Islet precursor cell (in vitro differentiated cells): Measurements from ENCODE around the gene DYSF.

ENCODE experiments used
- DNase-seq: peaks from one replicate; pipeline ENCODE4 v3.0.0-alpha.2; 2018

DYSF gene

GRCh38 chr2:71662665-71663394, 209.5 kb downstream of the DYSF start:
- DNase-seq, result no peak

DNA sequence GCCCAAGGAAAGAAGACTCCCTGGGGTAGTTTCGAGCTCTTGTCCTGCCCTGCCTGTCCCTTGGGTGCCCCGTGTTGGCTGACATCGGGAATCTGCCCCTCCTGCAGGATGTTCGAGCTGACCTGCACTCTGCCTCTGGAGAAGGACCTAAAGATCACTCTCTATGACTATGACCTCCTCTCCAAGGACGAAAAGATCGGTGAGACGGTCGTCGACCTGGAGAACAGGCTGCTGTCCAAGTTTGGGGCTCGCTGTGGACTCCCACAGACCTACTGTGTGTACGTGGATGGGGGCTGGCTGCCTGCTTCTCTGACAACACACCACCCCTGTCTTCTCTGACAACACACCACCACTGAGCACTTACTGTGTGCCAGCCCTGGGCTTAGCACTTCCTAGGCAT, 210.8 kb downstream of the DYSF start:
- DNase-seq, result peak; percentile 43

DNA sequence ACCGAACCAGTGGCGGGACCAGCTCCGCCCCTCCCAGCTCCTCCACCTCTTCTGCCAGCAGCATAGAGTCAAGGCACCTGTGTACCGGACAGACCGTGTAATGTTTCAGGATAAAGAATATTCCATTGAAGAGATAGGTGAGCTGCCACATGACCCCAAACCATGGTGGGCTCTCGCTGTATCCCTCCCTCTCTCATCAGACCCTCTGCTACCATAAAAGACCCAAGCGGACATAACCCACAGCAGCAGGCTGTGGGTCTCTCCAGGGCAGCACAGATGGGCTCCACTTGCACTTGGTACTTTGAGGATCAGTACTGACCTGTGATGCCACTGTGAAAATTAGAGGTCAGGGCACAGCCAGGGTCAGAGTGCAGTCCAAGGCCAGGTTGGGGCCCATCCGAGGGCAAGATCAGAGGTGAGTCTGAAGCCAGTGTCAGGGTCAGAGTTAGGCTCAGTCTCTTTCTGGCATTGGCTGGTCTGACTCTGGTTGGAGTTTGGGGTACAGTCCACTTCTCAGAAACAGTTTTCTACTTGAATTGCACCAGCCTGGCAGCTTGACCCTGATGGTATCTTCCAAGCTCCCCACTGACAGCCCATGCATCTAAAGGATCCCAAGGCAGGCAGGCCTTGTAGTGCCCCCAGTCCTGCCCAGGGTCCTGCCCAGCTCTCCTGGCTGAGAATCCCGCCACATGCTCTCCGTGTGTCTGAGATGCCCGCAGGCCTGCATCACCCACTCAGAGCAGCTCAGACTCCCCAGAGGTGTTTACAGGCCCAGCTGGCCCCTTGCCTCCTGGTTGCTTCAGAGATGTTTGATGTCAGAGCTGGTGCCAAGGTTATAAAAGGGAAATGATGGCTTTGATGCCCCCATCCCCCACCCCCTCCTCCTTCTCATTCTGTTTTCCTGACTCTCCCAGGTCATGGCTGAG, 212.1 kb downstream of the DYSF start:
- peak; percentile 34 for DNase-seq

- peak; percentile 16 for DNase-seq
These were observed 212.7 kb downstream of the DYSF start for GRCh38 chr2:71666094-71666474.

- DNase-seq, result peak; percentile 44
These were observed 214.2 kb downstream of the DYSF start for GRCh38 chr2:71667256-71668182.

DNA sequence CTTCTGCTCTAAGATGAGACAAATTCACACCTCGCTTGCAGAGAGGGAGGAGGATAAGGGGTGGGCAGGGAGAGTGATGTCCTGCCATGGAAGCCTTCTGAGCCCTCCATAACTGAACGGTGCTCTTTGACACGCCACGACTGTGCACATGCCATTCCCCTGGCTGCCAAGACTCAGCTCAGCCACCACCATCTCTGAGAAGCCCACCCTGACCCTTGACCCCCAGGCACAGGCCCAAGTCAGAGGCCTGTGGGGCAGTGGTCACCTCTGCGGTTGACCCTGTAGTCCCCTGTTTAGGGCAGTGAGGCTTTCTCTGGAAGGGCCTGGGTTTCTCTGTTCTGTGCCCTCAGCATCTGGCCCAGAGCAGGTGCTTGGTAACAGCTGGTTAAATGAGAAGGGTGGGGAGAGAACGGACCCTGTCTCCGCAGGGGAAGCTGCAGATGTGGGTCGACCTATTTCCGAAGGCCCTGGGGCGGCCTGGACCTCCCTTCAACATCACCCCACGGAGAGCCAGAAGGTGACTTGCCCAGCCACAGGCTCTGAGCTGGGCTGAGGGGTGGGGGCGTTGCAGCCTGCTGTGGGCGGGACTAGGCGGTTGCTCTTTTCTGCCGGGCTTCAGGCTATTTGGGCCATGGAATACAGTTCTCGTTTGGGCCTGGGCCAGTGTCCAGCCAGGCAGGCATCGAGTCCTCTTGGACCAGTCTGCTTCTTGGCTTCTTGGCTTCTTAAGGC, 215.1 kb downstream of the DYSF start:
- DNase-seq, result peak; percentile 48

GRCh38 chr2:71669058-71669456, 215.7 kb downstream of the DYSF start:
- DNase-seq, result no peak

DNA sequence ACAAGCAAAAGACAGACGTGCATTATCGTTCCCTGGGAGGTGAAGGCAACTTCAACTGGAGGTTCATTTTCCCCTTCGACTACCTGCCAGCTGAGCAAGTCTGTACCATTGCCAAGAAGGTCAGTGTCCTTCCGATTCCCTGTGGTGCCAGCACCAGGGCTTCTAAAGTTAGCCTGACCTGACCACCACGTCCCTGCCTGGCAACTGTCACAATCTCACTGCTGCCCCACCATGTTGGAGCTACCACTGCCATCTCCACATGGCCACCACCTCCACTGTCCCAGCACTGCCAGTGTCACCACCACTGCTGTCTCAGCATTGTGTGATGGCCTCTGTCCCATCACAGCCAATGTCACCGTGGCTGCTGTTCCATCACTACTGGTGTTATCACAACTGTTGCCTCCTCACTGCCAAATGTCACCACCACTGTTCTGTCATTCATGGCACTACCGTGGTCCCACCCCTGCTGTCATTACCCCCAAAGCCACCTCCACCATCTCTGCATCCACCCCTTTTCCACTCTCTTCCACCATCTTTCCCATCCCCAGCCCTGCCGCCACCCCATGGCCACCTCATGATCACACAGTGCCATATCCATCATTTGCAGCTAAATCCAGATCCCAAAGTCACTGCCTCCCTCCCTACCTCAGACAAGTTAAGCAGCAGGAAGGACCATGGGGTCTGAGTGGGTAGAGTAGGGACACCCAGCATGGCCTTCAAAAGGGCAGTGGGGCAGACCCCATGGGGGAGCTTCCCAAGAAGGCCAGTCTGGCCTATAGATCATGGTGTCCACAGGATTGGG, 216.5 kb downstream of the DYSF start:
- peak; percentile 24 for DNase-seq

GRCh38 chr2:71670430-71670795, 217.1 kb downstream of the DYSF start:
- DNase-seq, result peak; percentile 36

DNA sequence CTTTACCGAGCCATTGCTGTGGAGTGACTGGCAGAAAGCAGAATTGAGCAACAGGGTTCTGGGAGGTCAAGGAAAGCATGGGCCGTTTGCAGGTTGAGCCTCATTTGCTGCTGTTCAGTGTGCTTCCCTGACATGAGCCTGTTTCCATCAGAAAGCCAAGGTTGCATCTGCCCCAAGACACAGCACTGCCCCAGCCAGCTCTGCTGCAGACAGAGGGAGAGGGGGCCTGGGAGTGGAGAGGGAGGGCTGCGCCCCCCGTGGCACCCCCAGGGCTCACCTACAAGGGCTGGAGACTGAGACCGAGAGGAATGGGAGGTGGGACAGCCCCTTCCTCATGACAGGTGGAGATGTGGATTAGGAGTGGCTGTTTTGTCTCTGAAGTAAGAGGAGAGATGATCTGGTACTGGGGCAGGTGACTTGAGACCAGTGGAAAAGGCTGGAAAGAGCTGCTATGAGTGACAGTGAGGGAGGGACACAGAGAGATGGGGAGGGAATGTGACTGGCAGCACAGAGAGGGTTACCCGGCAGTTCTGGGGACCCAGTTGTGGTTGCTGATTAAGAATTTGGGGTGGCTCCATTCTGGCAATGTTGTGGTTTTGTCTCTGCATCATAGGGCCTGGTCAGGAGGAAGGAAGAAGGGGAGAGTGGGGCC, 218.0 kb downstream of the DYSF start:
- DNase-seq, result peak; percentile 35

GRCh38 chr2:71671895-71672825, 218.8 kb downstream of the DYSF start:
- DNase-seq, result peak; percentile 77

DNA sequence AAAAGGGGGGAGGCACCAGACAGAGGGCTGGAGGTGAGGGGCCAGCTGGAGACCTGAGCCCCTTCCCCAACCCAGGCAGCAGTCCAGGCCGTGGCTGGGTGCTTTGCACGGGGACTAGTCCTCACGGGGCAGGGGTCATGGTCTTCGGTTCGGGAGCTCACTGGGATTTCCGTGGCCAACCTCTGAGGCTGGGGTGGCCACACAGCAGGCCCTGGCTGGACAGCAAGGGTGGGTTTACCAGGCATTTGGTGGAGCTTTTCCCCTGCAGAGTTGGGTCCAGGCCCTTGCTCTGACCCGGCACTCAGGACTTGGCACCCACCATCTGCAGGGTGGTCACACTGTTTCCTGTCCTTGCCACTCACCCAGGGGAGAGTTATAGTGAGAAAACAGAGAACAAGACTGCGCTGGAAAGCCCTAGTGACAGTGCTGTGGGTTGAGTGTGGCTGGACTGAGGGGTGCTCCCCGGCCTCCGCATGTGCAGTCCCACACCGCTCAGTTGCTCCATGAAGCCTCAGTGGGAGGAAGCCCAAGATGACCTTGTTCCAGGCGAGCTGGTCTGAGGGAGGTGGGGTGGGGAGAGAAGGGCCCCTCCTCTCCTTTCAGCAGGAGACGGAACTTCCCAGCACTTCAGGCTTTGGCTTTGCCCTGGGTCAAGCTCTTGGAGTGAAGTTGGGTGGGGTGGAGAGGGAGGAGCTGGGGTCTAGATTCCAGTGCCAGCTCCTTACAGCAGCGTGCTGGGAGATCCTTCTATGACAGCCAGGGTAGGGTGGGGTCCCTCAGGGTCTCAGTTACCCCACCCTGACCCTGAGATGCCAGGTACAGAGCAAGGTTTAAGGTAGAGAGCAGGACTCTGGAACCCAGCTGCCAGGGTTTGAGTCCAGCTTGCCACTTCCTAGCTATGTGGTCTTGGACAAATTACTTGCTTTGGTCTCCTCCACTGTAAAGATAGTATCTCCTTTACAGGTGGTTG, 219.8 kb downstream of the DYSF start:
- DNase-seq, result peak; percentile 35

GRCh38 chr2:71674158-71674851, 220.9 kb downstream of the DYSF start:
- peak; percentile 22 for DNase-seq

- peak; percentile 39 for DNase-seq
These were observed 221.9 kb downstream of the DYSF start for GRCh38 chr2:71675296-71675695.

DNA sequence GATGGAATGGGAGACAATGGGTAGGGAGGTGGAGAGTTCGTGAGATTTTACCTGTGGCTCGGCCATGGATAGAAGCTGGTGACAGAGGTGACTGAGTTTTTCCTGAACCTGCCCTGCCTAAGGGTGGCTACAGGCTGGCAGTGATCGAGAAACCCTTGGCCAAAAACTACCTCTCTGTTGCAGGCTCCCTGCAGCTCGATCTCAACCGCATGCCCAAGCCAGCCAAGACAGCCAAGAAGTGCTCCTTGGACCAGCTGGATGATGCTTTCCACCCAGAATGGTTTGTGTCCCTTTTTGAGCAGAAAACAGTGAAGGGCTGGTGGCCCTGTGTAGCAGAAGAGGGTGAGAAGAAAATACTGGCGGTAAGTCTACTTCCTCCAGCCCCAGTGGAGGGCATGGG, 225.5 kb downstream of the DYSF start:
- DNase-seq, result no peak

- DNase-seq, result no peak
These were observed 226.1 kb downstream of the DYSF start for GRCh38 chr2:71679491-71679890.

DNA sequence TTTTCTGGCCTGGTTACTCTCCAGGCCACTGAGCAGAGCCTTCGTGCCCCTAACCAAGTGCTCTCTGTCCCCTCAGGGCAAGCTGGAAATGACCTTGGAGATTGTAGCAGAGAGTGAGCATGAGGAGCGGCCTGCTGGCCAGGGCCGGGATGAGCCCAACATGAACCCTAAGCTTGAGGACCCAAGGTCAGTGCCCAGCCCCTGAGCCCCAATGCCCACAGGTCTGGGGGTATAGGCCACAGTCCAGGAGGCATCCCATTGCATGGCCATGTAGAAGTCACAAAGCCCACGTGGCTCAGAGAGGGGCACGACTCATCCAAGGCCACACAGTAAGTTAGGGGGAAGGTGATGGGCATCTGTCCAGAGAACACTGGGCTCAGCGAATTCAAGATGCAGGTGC, 227.6 kb downstream of the DYSF start:
- DNase-seq, result no peak

DNA sequence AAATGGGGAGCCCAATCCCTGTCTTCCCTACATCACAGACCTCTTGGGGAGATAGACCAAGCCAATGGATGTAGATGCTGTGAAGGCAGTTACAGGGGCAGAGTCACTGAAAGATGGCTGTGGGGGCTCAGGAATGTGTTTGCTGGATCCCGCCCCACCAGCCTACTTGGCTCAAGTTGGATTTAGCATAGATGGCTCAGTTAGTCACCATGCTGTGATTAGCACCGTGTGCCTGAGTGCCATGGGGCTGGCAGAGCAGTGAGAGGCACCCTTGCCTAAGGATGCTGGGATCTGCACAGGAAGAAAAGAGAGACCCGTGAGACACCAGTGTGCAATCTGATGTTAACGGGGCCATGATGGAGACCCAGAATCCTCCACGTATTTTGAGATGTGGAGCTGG, 228.3 kb downstream of the DYSF start:
- no peak for DNase-seq
